Measurements from ENCODE around the gene TRAF2. TPM values are rescaled to one million over a fixed set of nuclear protein-coding genes. Genes with fewer than 3 reads are reported as not detected.

The TRAF2 gene
- total RNA-seq, 1 donor from 2014 or later: 14.4 TPM

- H3K27ac Mint-ChIP-seq (ENCODE audit: unreplicated experiment): no peak overlapping the region
- Histone ChIP-seq H4K20me1 (ENCODE audit: insufficient read depth, low read length) (peaks cover 40% of the 10 kb centered on the region), H3K9me3 (ENCODE audit: insufficient read depth, low read depth, low read length) (no peaks in the 10 kb centered on the region), H3K27me3 (ENCODE audit: insufficient read depth, low read length) (no peaks in the 10 kb centered on the region), H3K27ac (ENCODE audit: low read depth, low read length) (no peak overlapping the region), H3K9ac (ENCODE audit: low read length) (no peak overlapping the region), H3K4me3 (ENCODE audit: insufficient read depth, low read depth, low read length) (no peak overlapping the region), H3K4me2 (ENCODE audit: low read length) (no peak overlapping the region), H2AFZ (ENCODE audit: low read depth, low read length) (no peak overlapping the region), H3K79me2 (ENCODE audit: insufficient read depth, low read length) (peaks cover 36% of the 10 kb centered on the region), H3K36me3 (ENCODE audit: insufficient read depth, low read length) (peaks cover 4% of the 10 kb centered on the region), H3K4me1 (ENCODE audit: insufficient read depth, low read length) (peaks cover 17% of the 10 kb centered on the region)
- FAIRE-seq (no peak), DNase-seq (ENCODE audit: low read depth) (no peak)
- H3K4me1 Mint-ChIP-seq (ENCODE audit: low read depth, unreplicated experiment): peaks cover 17% of the 10 kb centered on the region
- H3K27me3 Mint-ChIP-seq (ENCODE audit: low read depth, unreplicated experiment): no peaks in the 10 kb centered on the region
- peaks cover 8% of the 10 kb centered on the region for H3K36me3 Mint-ChIP-seq (ENCODE audit: low read depth, unreplicated experiment)
- TF ChIP-seq EZH2 (IDR thresholded peaks at IDR 0.05; ENCODE audit: insufficient read depth, low read length) (no peak), CTCF (IDR thresholded peaks at IDR 0.05; ENCODE audit: insufficient read depth, low read depth, low read length) (no peak)
- no peak overlapping the region for H3K4me3 Mint-ChIP-seq (ENCODE audit: unreplicated experiment)
- peaks cover 2% of the 10 kb centered on the region for H3K9me3 Mint-ChIP-seq (ENCODE audit: unreplicated experiment)
Measured at GRCh38 chr9:136899196-136899595, 12.9 kb downstream of the TRAF2 start.

GRCh38 chr9:136900556-136900955 is 14.2 kb downstream of the TRAF2 start:
- no peak for DNase-seq (ENCODE audit: low read depth)
- peaks cover 4% of the 10 kb centered on the region for H3K36me3 ChIP-seq (ENCODE audit: insufficient read depth, low read length)
- H3K9ac ChIP-seq (ENCODE audit: low read length): no peak overlapping the region

More at GRCh38 chr9:136900556-136900955, 14.2 kb downstream of the TRAF2 start:
- H3K4me1 Mint-ChIP-seq (ENCODE audit: low read depth, unreplicated experiment): peaks cover 17% of the 10 kb centered on the region
- Histone ChIP-seq H3K27me3 (ENCODE audit: insufficient read depth, low read length) (no peaks in the 10 kb centered on the region), H3K4me3 (ENCODE audit: insufficient read depth, low read depth, low read length) (no peak overlapping the region), H4K20me1 (ENCODE audit: insufficient read depth, low read length) (peaks cover 27% of the 10 kb centered on the region), H3K4me2 (ENCODE audit: low read length) (no peak overlapping the region), H3K27ac (ENCODE audit: low read depth, low read length) (no peak overlapping the region), H2AFZ (ENCODE audit: low read depth, low read length) (no peak overlapping the region), H3K9me3 (ENCODE audit: insufficient read depth, low read depth, low read length) (no peaks in the 10 kb centered on the region), H3K79me2 (ENCODE audit: insufficient read depth, low read length) (peaks cover 26% of the 10 kb centered on the region), H3K4me1 (ENCODE audit: insufficient read depth, low read length) (peaks cover 17% of the 10 kb centered on the region)
- H3K27ac Mint-ChIP-seq (ENCODE audit: unreplicated experiment): no peak overlapping the region
- FAIRE-seq: no peak
- H3K27me3 Mint-ChIP-seq (ENCODE audit: low read depth, unreplicated experiment): no peaks in the 10 kb centered on the region
- TF ChIP-seq CTCF (IDR thresholded peaks at IDR 0.05; ENCODE audit: insufficient read depth, low read depth, low read length): no peak
- TF ChIP-seq EZH2 (IDR thresholded peaks at IDR 0.05; ENCODE audit: insufficient read depth, low read length): no peak
- H3K36me3 Mint-ChIP-seq (ENCODE audit: low read depth, unreplicated experiment): peaks cover 12% of the 10 kb centered on the region
- H3K9me3 Mint-ChIP-seq (ENCODE audit: unreplicated experiment): no peaks in the 10 kb centered on the region
- no peak overlapping the region for H3K4me3 Mint-ChIP-seq (ENCODE audit: unreplicated experiment)

Data from astrocyte (in vitro differentiated cells and primary cell).